Measurements from ENCODE around the gene PARVG. TPM values are rescaled to one million over a fixed set of nuclear protein-coding genes. Genes with fewer than 3 reads are reported as not detected.
"Not testable (repeated sequence)": the region's sequence is repeated elsewhere in the genome, so short reads cannot be mapped to it uniquely, and the experiment has no call there.

Gene PARVG
- total RNA-seq, 4 donors from 2014 or later: 5.0 to 25.3 (median 8.4) TPM

DNA sequence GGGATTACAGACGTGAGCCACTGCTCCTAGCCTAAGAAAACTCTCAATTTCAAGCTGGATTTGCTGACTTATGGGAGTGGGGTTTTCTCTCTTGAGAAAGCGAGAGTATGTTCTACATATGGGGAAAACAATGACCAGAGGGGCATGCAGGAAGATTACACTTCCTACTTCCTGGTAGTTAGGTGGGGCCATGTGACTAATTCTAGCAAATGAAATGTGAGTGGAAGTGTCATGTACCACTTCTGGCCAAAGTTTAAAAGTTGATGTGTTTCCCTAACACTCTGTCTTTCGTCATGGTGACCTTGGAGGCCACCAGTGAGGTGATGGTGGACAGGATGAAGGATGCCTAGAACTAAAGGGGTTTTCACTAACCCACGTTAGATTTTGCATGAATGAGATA lies 50.5 kb downstream of the PARVG start:
- intact Hi-C loops (cut with DNase I; ENCODE audit: low total_unique reads): no loop called here
- H3K9me3 ChIP-seq: peaks cover 0 to 10% of the 10 kb centered on the region in 2 donors
- no peaks in the 10 kb centered on the region for H3K4me1 ChIP-seq
- no peak for TF ChIP-seq CTCF (IDR thresholded peaks at IDR 0.05)
- no peak for TF ChIP-seq POLR2A (IDR thresholded peaks at IDR 0.05)
- no peak for DNase-seq
- no peaks in the 10 kb centered on the region for H3K36me3 ChIP-seq
- no peak overlapping the region for H3K27ac ChIP-seq
- no peaks in the 10 kb centered on the region for H3K27me3 ChIP-seq
- H3K4me3 ChIP-seq: no peak overlapping the region

- DNase-seq; intact Hi-C loops (cut with DNase I; ENCODE audit: low total_unique reads): not testable (repeated sequence)
These were observed 53.6 kb downstream of the PARVG start for GRCh38 chr22:44234372-44234771.

GRCh38 chr22:44237290-44237689 lies 56.6 kb downstream of the PARVG start:
- intact Hi-C loops (cut with DNase I; ENCODE audit: low total_unique reads): no loop called here
- Histone ChIP-seq H3K36me3 (no peaks in the 10 kb centered on the region), H3K4me3 (no peak overlapping the region), H3K4me1 (no peaks in the 10 kb centered on the region), H3K27me3 (no peaks in the 10 kb centered on the region), H3K9me3 (peaks cover 0 to 5% of the 10 kb centered on the region in 2 donors), H3K27ac (no peak overlapping the region)
- no peak for TF ChIP-seq POLR2A (IDR thresholded peaks at IDR 0.05)
- no peak for TF ChIP-seq CTCF (IDR thresholded peaks at IDR 0.05)
- DNase-seq: no peak

More at GRCh38 chr22:44234372-44234771, 53.6 kb downstream of the PARVG start:
- not testable (repeated sequence) for H3K27ac ChIP-seq, H3K36me3 ChIP-seq, H3K9me3 ChIP-seq, H3K4me3 ChIP-seq, H3K27me3 ChIP-seq, H3K4me1 ChIP-seq

DNA sequence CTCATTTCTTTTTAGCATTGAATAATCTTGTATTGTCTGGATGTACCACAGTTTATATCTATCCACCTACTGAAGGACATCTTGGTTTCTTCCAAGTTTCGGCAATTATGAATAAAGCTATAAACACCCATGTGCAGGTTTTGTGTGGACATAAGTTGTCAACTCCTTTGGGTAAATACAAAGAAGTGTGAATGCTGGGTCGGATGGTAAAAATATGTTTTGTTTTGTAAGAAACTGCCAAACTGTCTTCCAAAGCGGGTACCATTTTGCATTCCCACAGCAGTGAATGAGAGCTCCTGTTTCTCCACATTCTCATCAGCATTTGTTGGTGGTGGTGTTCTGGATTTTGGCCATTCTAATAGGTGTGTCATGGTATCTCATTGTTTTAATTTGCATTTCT lies 60.4 kb downstream of the PARVG start:
- H3K36me3 ChIP-seq; intact Hi-C loops (cut with DNase I; ENCODE audit: low total_unique reads); H3K4me3 ChIP-seq; H3K9me3 ChIP-seq; H3K27ac ChIP-seq; DNase-seq; H3K4me1 ChIP-seq; H3K27me3 ChIP-seq: not testable (repeated sequence)

DNA sequence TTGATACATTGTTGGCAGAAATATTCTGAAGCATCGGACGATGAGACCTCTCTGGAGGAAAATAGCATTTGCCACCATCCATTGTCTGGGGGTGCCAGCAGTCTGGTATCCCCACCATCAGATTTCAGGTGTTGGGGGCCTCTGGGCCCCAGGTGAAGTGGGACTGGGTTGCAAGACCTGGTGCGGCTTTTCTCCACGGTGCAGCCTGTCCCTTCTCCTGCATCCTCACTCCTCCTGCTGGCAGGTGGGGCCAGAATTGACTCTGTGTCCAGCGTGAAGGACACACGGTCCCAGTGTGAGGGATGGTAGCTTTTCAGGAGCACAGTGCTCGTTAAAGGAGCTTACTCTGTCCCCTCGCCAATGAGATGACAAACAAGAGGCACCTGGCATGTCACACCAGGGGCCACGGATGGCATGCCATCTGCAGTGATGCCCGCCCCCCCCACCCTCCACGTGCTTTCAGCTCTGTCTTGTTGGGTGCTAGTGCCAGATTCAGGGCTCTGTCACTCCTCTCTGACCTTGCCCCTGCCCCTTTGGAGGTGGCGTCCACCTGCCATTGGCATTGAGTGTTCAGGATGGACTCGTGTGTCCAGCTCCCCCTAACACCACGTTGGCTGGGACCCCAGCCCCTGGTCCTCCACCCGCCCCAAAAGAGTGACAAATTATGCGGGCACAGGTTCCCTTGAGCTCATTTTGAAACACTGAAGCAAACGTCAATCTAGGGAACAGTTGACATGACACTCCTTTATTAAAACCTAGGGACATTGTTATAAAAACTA lies 62.4 kb downstream of the PARVG start:
- Histone ChIP-seq H3K4me1 (no peaks in the 10 kb centered on the region), H3K9me3 (peaks cover 0 to 3% of the 10 kb centered on the region in 2 donors), H3K27ac (no peak overlapping the region), H3K27me3 (no peaks in the 10 kb centered on the region), H3K4me3 (no peak overlapping the region), H3K36me3 (no peaks in the 10 kb centered on the region)
- intact Hi-C loops (cut with DNase I; ENCODE audit: low total_unique reads): no loop called here
- TF ChIP-seq POLR2A (IDR thresholded peaks at IDR 0.05): no peak
- TF ChIP-seq CTCF (IDR thresholded peaks at IDR 0.05): no peak
- DNase-seq: no peak

GRCh38 chr22:44243761-44244160 lies 63.0 kb downstream of the PARVG start:
- H3K27me3 ChIP-seq: no peaks in the 10 kb centered on the region
- TF ChIP-seq CTCF (IDR thresholded peaks at IDR 0.05): no peak
- no peak for TF ChIP-seq POLR2A (IDR thresholded peaks at IDR 0.05)
- H3K9me3 ChIP-seq: no peaks in the 10 kb centered on the region
- intact Hi-C loops (cut with DNase I; ENCODE audit: low total_unique reads): no loop called here
- no peaks in the 10 kb centered on the region for H3K36me3 ChIP-seq
- no peak overlapping the region for H3K27ac ChIP-seq
- DNase-seq: no peak
- H3K4me1 ChIP-seq: no peaks in the 10 kb centered on the region
- H3K4me3 ChIP-seq: no peak overlapping the region

Data from uterus (tissue), 4 donors.